HL-60 (cell line): Measurements from ENCODE around the gene NFIL3.

ENCODE experiments used
- DNase-seq, 2 experiments: peaks; one replicate each; pipeline ENCODE4 v3.0.0-alpha.2; 2010 to 2020; ENCODE audit warnings: low read depth in 1 of 2, low spot score in 1 of 2
- H3K27ac ChIP-seq: fragments of 250-450 bp; sonication (Bioruptor Pico); replicated peaks from 2 replicates; pipeline ENCODE4 v1.5.1; 2020; ENCODE audit warnings: mild to moderate bottlenecking, moderate library complexity
- H3K27me3 ChIP-seq: fragments of 250-450 bp; sonication (Bioruptor Pico); 2 replicates; pipeline ENCODE4 v1.5.1; 2021; ENCODE audit warnings: mild to moderate bottlenecking, moderate library complexity; ENCODE audit not compliant: insufficient read depth, poor library complexity, severe bottlenecking
- H3K4me3 ChIP-seq: replicated peaks from 2 replicates; pipeline ENCODE4 v1.5.1; 2011; ENCODE audit warnings: mild to moderate bottlenecking, control low read depth, low read length; ENCODE audit not compliant: insufficient read depth
- GABPA ChIP-seq: IDR thresholded peaks from 2 replicates; pipeline ENCODE4 v1.6.1; 2012; ENCODE audit warnings: low read depth
- POLR2AphosphoS5 ChIP-seq: IDR thresholded peaks from 2 replicates; pipeline ENCODE4 v1.6.1; 2012; ENCODE audit warnings: low read depth
- SPI1 ChIP-seq: IDR thresholded peaks from 2 replicates; pipeline ENCODE4 v1.6.1; 2012; ENCODE audit warnings: low read depth, mild to moderate bottlenecking, borderline replicate concordance
- TF ChIP-seq, protein P1 (sequence below): IDR thresholded peaks from one replicate; pipeline ENCODE4 v1.5.1; 2011; ENCODE audit warnings: low read length, control low read depth, inconsistent platforms; ENCODE audit not compliant: insufficient read depth
- TF ChIP-seq, protein P2 (sequence below): IDR thresholded peaks from 2 replicates; pipeline ENCODE4 v1.6.1; 2012; ENCODE audit warnings: low read depth; ENCODE audit not compliant: insufficient replicate concordance

NFIL3 gene

DNA sequence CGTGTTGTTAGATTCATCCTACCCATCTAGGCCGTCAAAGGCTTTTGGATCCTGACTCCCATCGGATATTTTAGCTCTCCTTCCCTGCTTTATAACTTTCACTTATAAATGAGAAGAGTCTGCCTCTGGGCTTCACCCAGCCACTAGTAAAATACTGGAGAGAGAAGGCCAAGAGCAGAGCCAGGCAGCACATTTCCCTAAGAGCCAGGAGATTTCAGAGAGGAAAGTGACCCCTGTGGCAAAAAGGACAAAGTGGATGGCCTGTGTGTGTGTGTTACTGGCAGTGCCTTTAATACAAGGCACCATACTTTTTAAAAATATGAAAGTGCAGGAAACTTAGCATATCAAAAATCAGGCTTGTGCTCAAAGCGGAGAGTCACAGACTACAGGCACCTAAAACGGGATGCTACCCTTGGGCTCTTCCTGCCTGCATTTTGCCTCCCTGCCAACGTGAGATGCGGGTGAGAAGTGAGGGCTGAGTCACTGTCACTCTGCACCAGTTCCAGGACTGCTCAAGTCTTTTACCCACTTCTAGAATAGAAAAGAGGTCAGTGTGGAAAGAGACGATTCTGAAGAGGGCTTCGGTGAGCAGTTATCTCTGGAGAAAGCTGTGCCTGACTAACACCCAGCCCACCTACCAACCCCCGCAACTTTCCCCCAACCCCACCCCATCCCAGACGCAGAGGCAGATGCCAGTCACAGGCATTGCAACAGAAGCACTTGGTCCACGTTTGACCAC, 15.9 kb downstream of the NFIL3 start:
- TF ChIP-seq POLR2AphosphoS5 (no peak), GABPA (no peak), SPI1 (no peak)
- TF ChIP-seq, protein P1, sequence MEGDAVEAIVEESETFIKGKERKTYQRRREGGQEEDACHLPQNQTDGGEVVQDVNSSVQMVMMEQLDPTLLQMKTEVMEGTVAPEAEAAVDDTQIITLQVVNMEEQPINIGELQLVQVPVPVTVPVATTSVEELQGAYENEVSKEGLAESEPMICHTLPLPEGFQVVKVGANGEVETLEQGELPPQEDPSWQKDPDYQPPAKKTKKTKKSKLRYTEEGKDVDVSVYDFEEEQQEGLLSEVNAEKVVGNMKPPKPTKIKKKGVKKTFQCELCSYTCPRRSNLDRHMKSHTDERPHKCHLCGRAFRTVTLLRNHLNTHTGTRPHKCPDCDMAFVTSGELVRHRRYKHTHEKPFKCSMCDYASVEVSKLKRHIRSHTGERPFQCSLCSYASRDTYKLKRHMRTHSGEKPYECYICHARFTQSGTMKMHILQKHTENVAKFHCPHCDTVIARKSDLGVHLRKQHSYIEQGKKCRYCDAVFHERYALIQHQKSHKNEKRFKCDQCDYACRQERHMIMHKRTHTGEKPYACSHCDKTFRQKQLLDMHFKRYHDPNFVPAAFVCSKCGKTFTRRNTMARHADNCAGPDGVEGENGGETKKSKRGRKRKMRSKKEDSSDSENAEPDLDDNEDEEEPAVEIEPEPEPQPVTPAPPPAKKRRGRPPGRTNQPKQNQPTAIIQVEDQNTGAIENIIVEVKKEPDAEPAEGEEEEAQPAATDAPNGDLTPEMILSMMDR, result no peak
- TF ChIP-seq, protein P2, sequence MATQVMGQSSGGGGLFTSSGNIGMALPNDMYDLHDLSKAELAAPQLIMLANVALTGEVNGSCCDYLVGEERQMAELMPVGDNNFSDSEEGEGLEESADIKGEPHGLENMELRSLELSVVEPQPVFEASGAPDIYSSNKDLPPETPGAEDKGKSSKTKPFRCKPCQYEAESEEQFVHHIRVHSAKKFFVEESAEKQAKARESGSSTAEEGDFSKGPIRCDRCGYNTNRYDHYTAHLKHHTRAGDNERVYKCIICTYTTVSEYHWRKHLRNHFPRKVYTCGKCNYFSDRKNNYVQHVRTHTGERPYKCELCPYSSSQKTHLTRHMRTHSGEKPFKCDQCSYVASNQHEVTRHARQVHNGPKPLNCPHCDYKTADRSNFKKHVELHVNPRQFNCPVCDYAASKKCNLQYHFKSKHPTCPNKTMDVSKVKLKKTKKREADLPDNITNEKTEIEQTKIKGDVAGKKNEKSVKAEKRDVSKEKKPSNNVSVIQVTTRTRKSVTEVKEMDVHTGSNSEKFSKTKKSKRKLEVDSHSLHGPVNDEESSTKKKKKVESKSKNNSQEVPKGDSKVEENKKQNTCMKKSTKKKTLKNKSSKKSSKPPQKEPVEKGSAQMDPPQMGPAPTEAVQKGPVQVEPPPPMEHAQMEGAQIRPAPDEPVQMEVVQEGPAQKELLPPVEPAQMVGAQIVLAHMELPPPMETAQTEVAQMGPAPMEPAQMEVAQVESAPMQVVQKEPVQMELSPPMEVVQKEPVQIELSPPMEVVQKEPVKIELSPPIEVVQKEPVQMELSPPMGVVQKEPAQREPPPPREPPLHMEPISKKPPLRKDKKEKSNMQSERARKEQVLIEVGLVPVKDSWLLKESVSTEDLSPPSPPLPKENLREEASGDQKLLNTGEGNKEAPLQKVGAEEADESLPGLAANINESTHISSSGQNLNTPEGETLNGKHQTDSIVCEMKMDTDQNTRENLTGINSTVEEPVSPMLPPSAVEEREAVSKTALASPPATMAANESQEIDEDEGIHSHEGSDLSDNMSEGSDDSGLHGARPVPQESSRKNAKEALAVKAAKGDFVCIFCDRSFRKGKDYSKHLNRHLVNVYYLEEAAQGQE, result no peak
- H3K27ac ChIP-seq, result no peak overlapping the region
- no peaks in the 10 kb centered on the region for H3K27me3 ChIP-seq
- DNase-seq, result no peak
- no peak overlapping the region for H3K4me3 ChIP-seq

DNA sequence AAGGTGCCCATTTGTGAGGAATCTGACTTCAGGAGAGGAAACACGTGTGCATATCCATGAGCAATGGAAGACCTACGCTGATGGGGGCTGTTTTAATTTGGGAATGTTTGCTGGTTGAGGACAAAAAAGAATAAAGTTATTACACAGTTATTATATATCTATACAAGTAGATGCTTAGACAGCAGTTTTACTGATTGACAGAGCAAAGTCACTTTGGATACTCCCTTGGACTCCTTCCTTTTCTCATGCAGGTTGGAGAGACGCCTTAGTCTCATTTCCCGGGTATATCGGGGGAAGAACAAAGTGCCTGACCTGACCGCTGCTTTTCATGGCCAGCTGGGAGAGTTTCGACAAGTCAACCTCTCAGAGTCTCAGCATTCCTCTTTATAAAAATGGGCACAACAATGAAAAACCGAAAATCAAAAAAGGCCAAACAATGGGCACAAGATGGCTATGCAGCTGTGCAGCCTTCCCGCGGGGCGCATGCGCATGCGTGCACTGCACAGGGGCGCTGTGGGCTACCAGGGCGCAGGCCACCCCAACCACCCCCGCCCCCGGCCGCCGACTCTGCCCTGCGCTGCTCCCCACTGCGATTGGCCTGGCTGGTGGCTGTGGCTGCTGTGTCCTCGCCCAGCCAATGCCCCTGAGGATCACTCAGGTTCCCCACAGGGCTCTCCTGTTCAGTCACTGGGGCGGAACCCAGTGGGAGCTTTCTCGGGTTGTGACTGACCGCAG, 18.1 kb downstream of the NFIL3 start:
- TF ChIP-seq, protein P1, result no peak
- TF ChIP-seq, protein P2, result no peak
- TF ChIP-seq POLR2AphosphoS5, result no peak
- TF ChIP-seq SPI1, result peak; percentile 10; the same call in 1 of the 2 replicates
- TF ChIP-seq GABPA, result no peak
- no peak for DNase-seq
- no peak overlapping the region for H3K4me3 ChIP-seq
- H3K27me3 ChIP-seq, result no peaks in the 10 kb centered on the region
- H3K27ac ChIP-seq, result no peak overlapping the region

DNA sequence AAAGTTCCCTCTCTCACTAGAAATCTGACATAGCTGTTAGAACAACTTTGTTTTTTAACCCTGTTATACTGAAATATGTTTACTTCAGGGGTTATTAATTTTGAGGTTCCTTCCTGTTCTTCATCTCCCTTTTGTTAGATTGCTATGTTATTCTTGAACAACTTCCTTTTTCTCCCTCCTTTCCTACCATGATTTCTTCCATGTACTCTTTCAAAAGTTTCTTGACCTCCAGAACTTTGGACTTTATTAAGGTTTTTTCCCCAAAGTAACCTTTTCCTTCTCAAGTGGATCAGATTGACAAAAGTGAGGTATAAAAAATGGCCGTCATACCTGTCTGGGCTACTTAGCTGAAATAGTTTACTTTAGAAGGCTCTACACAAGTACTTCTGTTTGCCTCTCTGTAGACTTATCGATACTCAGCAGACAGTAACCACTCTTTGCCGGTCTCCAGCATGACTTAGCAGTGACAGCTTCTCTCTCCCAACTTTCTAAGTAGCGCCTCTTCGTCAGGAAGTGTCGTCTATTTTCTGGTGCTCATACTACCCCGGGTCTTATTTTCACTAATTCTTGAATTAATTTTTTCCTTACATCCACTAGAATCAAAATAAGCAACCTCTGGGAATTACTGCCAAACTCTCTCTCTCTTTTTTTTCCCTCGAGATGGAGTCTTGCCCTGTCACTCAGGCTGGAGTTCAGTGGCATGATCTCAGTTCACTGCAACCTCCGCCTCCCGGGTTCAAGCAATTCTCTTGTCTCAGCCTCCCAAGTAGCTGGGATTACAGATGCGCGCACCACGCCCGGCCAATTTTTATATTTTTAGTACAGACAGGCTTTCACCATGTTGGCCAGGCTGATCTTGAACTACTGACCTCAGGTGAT, 19.7 kb downstream of the NFIL3 start:
- TF ChIP-seq GABPA (no peak), SPI1 (peak; percentile 82)
- TF ChIP-seq, protein P1, result no peak
- Histone ChIP-seq H3K27ac (peak overlapping the region; percentile 22), H3K27me3 (no peaks in the 10 kb centered on the region), H3K4me3 (no peak overlapping the region)
- DNase-seq, result no peak
